ENCODE measurements around the gene DYNC1LI2.
"Not testable (repeated sequence)": the region's sequence is repeated elsewhere in the genome, so short reads cannot be mapped to it uniquely, and the experiment has no call there.

The DYNC1LI2 gene

DNA sequence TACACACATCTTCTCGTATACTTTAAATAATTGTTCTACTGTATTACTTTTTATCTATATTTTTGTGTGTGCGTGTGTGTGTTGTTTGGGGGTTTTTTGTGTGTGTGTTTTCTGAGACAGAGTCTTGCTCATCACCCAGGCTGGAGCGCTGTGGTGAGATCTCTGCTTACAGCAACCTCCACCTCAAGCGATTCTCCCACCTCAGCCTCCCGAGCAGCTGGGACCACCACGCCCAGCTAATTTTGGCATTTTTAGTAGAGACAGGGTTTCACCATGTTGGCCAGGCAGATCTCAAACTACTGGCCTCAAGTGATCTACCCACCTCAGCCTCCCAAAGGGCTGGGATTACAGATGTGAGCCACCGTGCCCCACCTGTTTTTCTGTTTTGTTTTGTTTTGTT is 53.4 kb downstream of the DYNC1LI2 start:
- in situ Hi-C loops (cut with MboI; ENCODE audit: low sequenced_read_pairs): no loop called here

DNA sequence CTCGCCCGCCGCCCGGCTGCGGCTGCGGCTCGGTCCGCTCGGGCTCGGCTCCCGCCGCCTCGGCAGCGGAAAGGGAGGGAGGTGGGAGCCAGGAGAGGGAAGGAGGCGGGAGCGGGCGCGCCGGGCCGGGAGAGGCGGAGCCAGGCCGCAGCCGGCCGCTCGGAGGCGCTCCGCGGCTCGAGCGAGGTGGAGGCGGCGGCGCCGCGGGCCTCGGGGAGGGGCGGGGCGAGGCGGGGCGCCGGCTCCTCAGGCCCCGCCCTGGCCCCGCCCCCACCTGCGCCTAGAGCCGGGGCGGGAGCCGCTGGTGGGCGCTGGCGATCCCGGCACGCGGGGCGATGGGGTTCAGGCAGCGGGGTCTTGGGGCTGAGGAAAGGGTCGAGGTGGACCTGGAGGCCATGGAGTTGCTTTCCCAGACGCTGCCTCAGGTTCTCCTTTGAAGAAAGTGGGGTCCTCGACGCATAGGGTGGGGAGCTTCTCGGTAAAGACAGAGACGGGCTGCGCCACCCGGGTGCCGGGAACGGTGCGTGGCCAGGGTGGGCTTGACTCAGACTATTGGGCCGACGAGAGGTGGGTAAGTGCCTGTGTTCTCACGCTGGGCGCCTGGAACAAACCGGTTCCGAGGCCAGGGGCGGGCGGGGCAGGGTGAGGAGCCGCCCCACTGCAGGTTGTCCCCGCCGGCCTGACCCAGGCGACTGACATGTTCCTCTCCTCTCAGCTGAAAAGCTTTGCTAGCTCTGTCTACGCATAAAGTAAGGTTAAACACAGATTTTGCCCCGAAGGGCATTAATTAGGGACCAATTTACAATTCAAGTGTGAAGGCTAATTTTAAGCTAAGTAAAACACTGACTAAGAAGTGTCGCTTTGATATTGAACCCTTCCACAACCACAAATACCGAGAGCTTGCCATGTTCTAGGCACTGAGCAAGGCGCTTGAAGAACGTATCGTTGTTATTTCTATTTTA is 54.5 kb downstream of the DYNC1LI2 start, which contains the start of gene CMTM4:
Gene CMTM4 (minus strand): TSS at position 75 of the 962 bp plus-strand sequence. CDS start 218 bp downstream, outside the sequence.
- in situ Hi-C loops (cut with MboI; ENCODE audit: low sequenced_read_pairs): no loop called here

GRCh38 chr16:66695935-66696668 is 55.3 kb downstream of the DYNC1LI2 start:
- in situ Hi-C loops (cut with MboI; ENCODE audit: low sequenced_read_pairs): no loop called here

DNA sequence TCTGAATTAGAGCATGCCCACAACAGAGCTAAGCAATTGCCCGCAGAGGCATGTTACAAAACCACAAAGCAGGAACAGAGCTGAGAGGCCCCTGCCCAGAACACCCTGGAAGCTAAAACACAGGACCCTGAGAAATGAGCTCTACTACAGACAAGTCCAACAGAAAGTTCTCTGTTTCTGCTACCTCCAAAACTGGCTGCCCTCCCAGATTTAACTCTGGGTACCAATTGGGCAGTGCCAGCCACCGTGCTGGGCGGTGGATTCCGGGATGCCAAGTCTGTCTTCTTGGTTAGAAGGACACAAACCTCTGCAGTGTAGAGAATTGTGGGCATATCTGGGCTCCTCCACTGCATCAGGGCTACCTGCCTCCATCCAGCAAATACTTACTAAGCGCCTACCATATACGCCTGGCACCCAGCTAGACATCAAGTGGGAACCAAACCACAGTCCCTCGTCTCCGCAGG is 55.9 kb downstream of the DYNC1LI2 start:
- in situ Hi-C loops (cut with MboI; ENCODE audit: low sequenced_read_pairs): no loop called here

GRCh38 chr16:66693149-66693548 is 58.3 kb downstream of the DYNC1LI2 start:
- in situ Hi-C loops (cut with MboI; ENCODE audit: low sequenced_read_pairs): no loop called here

DNA sequence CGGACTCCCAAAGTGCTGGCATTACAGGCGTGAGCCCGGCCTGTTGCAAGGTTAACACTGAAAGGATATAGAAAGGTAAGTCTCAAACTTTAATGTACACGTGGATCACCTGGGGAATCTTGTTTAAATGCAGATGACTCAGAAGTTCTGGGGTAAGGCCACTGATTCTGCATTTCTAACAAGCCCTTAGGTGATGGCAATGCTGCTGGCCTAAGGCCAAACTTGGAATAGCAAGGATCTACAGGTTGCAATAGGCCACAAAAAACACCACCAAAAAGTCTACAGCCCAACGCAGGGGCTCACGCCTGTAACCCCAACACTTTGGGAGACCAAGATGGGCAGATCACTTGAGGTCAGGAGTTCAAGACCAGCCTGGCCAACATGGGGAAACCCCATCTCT is 59.1 kb downstream of the DYNC1LI2 start:
- in situ Hi-C loops (cut with MboI; ENCODE audit: low sequenced_read_pairs): no loop called here

DNA sequence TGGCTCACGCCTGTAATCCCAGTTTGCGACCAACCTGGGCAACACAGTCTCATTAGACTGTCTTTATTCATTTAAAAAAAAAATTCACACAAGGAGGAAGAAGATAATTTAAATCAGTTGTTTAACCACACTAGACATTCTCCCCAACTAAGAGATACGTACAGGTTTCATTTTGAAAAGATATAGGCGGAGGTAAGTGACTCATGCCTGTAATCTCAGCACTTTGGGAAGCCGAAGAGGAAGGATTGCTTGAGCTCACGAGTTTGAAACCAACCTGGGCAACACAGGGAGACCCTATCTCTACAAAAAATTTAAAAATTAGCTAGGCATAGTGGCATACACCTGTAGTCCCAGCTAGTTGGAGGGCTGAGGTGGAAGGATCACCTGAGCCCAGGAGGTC is 60.2 kb downstream of the DYNC1LI2 start:
- in situ Hi-C loops (cut with MboI; ENCODE audit: low sequenced_read_pairs): no loop called here

GRCh38 chr16:66690106-66690847 is 61.1 kb downstream of the DYNC1LI2 start:
- in situ Hi-C loops (cut with MboI; ENCODE audit: low sequenced_read_pairs): no loop called here

- in situ Hi-C loops (cut with MboI; ENCODE audit: low sequenced_read_pairs): no loop called here
These were observed 62.1 kb downstream of the DYNC1LI2 start for GRCh38 chr16:66689282-66689681.

DNA sequence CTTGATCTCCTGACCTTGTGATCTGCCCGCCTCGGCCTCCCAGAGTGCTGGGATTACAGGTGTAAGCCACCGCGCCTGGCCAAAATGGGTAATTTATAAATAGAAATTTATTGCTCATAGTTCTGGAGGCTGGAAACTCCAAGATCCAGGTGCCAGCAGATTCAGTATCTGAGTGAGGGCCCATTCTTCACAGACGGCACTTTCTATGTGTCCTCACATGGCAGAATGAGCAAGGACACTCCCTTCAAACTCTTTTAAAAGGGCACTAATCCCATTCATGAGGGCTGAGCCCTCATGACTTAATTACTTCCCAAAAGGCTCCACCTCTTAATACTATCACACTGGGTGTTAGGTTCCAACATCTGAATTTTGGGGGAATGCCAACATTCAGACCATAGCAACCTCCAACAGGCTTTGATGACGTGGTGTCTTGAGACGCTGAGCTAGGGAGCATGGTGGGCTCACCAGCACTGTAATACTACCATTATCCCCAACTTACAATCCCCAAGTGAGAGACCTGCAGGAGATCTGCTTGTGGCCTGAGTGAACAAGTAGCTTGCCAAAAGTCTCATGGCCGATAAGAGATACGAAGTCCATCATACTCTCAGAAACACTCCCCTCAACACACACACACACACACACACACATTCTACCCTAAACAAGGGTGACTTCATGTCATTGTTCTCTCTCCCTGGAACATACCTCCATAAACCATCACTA is 63.3 kb downstream of the DYNC1LI2 start:
- in situ Hi-C loops (cut with MboI; ENCODE audit: low sequenced_read_pairs): no loop called here

DNA sequence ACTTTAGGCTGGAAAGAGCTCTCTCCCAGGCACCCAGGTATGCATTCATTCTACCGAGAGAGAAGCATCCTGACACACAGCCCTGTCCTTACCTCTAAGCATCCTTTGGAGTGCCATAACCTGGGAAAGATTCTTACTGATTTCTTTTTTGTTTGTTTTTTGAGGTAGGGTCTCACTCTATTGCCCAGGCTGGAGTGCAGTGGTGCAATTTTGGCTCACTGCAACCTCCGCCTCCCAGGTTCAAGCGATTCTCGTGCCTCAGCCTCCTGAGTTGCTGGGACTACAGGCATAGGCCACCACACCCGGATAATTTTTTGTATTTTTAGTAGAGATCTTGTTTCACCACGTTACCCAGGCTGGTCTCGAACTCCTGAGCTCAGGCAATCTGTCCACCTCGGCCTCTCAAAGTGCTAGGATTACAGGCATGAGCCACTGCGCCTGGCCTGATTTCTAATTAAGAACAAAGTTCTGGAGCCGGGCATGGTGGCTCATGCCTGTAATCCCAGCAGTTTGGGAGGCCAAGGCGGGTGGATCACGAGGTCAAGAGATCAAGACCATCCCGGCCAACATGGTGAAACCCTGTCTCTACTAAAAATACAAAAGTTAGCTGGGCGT is 65.8 kb downstream of the DYNC1LI2 start:
- in situ Hi-C loops (cut with MboI; ENCODE audit: low sequenced_read_pairs): not testable (repeated sequence)

- in situ Hi-C loops (cut with MboI; ENCODE audit: low sequenced_read_pairs): no loop called here
These were observed 69.1 kb downstream of the DYNC1LI2 start for GRCh38 chr16:66682271-66682670.

GRCh38 chr16:66681676-66682075 is 69.7 kb downstream of the DYNC1LI2 start:
- in situ Hi-C loops (cut with MboI; ENCODE audit: low sequenced_read_pairs): no loop called here

- in situ Hi-C loops (cut with MboI; ENCODE audit: low sequenced_read_pairs): no loop called here
These were observed 73.1 kb downstream of the DYNC1LI2 start for GRCh38 chr16:66678337-66678736.

DNA sequence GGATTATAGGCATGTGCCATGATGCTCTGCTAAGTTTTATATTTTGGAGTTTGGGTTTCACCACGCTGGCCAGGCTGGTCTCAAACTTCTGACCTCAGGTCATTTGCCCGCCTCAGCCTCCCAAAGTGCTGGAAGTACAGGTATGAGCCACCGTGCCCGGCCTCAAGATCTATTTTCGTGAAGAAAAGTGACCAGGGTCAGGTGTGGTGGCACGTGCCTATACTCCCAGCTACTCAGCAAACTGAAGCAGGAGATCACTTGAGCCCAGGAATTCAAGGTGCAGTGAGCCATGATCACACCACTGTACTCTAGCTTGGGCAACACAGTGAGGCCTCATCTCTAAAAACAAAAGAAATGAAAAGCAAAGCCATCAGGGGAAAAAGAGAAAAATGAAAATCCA is 73.6 kb downstream of the DYNC1LI2 start:
- in situ Hi-C loops (cut with MboI; ENCODE audit: low sequenced_read_pairs): no loop called here

- in situ Hi-C loops (cut with MboI; ENCODE audit: low sequenced_read_pairs): no loop called here
These were observed 74.2 kb downstream of the DYNC1LI2 start for GRCh38 chr16:66677179-66677578.

GRCh38 chr16:66676599-66676998 is 74.8 kb downstream of the DYNC1LI2 start:
- in situ Hi-C loops (cut with MboI; ENCODE audit: low sequenced_read_pairs): no loop called here

GRCh38 chr16:66673691-66674090 is 77.7 kb downstream of the DYNC1LI2 start:
- in situ Hi-C loops (cut with MboI; ENCODE audit: low sequenced_read_pairs): no loop called here
